Erythroblast (primary cell): ENCODE data around the gene CEACAM18.

ENCODE experiments used
- GATA1 ChIP-seq: IDR thresholded peaks from 2 replicates; pipeline ENCODE4 v1.6.1; 2011; ENCODE audit warnings: low read depth, mild to moderate bottlenecking, control low read depth, low read length, moderate library complexity
- POLR2A ChIP-seq: IDR thresholded peaks from 2 replicates; pipeline ENCODE4 v1.6.1; 2011; ENCODE audit warnings: mild to moderate bottlenecking, low read length

DNA sequence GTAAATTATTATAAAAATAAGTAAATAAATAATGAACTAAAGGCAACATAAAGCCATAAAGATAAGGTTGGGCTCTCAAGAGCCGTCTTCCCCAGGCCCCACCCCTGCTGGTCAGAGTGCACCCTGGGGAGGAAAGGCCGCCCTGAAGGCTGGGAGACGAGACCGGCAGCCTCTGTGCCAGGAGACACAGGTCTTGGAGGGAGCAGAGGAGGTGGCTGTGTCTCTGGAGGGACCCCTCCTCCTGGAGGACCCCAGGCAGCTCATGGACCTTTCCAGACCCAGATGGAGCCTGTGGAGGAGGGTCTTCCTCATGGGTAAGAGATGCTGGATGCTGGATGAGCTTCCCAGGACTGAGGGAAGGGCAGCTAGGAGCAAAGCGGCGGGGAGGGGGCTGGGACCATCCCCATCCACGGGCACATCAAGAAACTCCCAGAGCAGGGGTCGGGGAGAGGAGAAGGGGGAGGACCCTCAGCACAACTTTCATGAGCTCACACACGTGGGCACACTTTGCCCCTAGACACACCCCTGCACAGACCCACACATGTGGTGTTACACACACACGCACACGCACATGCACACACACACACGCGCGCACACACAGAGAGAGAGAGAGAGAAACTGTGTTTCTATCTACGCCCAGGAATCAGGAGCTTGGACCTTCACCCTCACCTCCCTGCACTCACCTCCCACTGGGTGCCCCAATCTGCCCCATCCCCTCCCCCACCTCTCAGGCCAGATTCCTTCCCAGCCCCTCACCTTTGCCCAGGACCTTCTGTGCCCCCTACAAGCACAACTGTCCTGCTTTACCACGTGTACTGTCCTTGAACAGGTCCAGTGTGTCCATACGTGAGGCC lies at the start of gene CEACAM18:
- TF ChIP-seq POLR2A, result no peak
- no peak for TF ChIP-seq GATA1
